HEK293 (cell line): Measurements from ENCODE around the gene ALAD.
A peak's percentile ranks its signal among the peaks of the same experiment; 100 is the strongest.

Experiments used
- CTCF ChIA-PET: fragments of 350-600 bp; formaldehyde crosslinking; extraction: SDS; loops from one replicate; lab custom pipeline; 2021; ENCODE audit warnings: antibody characterized with exemption; lab: Yijun Ruan, JAX
- POLR2A ChIA-PET: fragments of 300-600 bp; formaldehyde crosslinking; extraction: SDS; loops from one replicate; lab custom pipeline; 2020; ENCODE audit warnings: antibody characterized with exemption, inconsistent platforms; lab: Yijun Ruan, JAX
- H3K27ac ChIP-seq: fragments of 200-500 bp; sonication (Bioruptor generic); 2 replicates; pipeline ENCODE4 v1.5.1; 2014; ENCODE audit warnings: low read depth, low read length, control low read depth, inconsistent platforms; ENCODE audit errors: extremely low read depth
- H3K36me3 ChIP-seq, 2 experiments: fragments of 200-500 bp in 1 of 2; sonication (Bioruptor generic) in 1 of 2; 1 replicate in 1 of 2; 2 replicates in 1 of 2; pipeline ENCODE4 v1.5.1; 2014 to 2017; ENCODE audit warnings: inconsistent platforms in 2 of 2, low read length in 2 of 2; ENCODE audit not compliant: control insufficient read depth in 2 of 2, insufficient read depth in 1 of 2
- H3K4me1 ChIP-seq: fragments of 200-500 bp; sonication (Bioruptor generic); 2 replicates; pipeline ENCODE4 v1.5.1; 2014; ENCODE audit warnings: mild to moderate bottlenecking, low read length, inconsistent platforms; ENCODE audit not compliant: control insufficient read depth, insufficient read depth
- H3K4me3 ChIP-seq: 2 replicates; pipeline ENCODE4 v1.5.1; 2011; ENCODE audit warnings: low read depth, mild to moderate bottlenecking, control low read depth, low read length, moderate library complexity
- H3K9me3 ChIP-seq: fragments of 200-500 bp; sonication (Bioruptor generic); 2 replicates; pipeline ENCODE4 v1.5.1; 2014; ENCODE audit warnings: low read depth, low read length, inconsistent platforms; ENCODE audit not compliant: control insufficient read depth, insufficient read depth
- GLIS1 ChIP-seq: fragments of 450-650 bp; formaldehyde crosslinking; IDR thresholded peaks from 2 replicates; pipeline ENCODE4 v1.5.1; 2016; ENCODE audit warnings: missing biosample characterization, missing genetic modification characterization
- MZF1 ChIP-seq: fragments of 450-650 bp; formaldehyde crosslinking; IDR thresholded peaks from 2 replicates; pipeline ENCODE4 v1.5.1; 2017; ENCODE audit warnings: missing biosample characterization, missing genetic modification characterization, borderline replicate concordance
- SP7 ChIP-seq: fragments of 450-650 bp; formaldehyde crosslinking; IDR thresholded peaks from 2 replicates; pipeline ENCODE4 v1.5.1; 2016; ENCODE audit warnings: missing biosample characterization, missing genetic modification characterization
- TSHZ1 ChIP-seq: fragments of 450-650 bp; formaldehyde crosslinking; IDR thresholded peaks from 2 replicates; pipeline ENCODE4 v1.5.1; 2016; ENCODE audit warnings: missing biosample characterization, missing genetic modification characterization, borderline replicate concordance
- YY2 ChIP-seq: fragments of 450-650 bp; formaldehyde crosslinking; IDR thresholded peaks from 2 replicates; pipeline ENCODE4 v1.5.1; 2016; ENCODE audit warnings: missing biosample characterization, missing genetic modification characterization
- ZBTB7A ChIP-seq: fragments of 450-650 bp; formaldehyde crosslinking; IDR thresholded peaks from 2 replicates; pipeline ENCODE4 v1.5.1; 2016; ENCODE audit warnings: low read depth, missing biosample characterization, missing genetic modification characterization
- ZBTB8A ChIP-seq: fragments of 450-650 bp; formaldehyde crosslinking; IDR thresholded peaks from 2 replicates; pipeline ENCODE4 v1.5.1; 2016; ENCODE audit warnings: missing biosample characterization, missing genetic modification characterization
- ZNF121 ChIP-seq: fragments of 450-650 bp; formaldehyde crosslinking; IDR thresholded peaks from 2 replicates; pipeline ENCODE4 v1.5.1; 2016; ENCODE audit warnings: missing biosample characterization, missing genetic modification characterization
- ZNF16 ChIP-seq: fragments of 450-650 bp; formaldehyde crosslinking; IDR thresholded peaks from 2 replicates; pipeline ENCODE4 v1.5.1; 2016; ENCODE audit warnings: low read depth, missing biosample characterization, missing genetic modification characterization
- ZNF202 ChIP-seq: fragments of 450-650 bp; formaldehyde crosslinking; IDR thresholded peaks from 2 replicates; pipeline ENCODE4 v1.5.1; 2016; ENCODE audit warnings: missing biosample characterization, missing genetic modification characterization, borderline replicate concordance
- ZNF211 ChIP-seq: fragments of 450-650 bp; formaldehyde crosslinking; IDR thresholded peaks from 2 replicates; pipeline ENCODE4 v1.5.1; 2016; ENCODE audit warnings: low read depth, missing biosample characterization, missing genetic modification characterization
- ZNF266 ChIP-seq: fragments of 450-650 bp; formaldehyde crosslinking; IDR thresholded peaks from 2 replicates; pipeline ENCODE4 v1.5.1; 2016; ENCODE audit warnings: missing biosample characterization, missing genetic modification characterization, low read depth
- ZNF423 ChIP-seq: fragments of 450-650 bp; formaldehyde crosslinking; IDR thresholded peaks from 2 replicates; pipeline ENCODE4 v1.5.1; 2016; ENCODE audit warnings: missing biosample characterization, missing genetic modification characterization
- ZNF433 ChIP-seq: fragments of 450-650 bp; formaldehyde crosslinking; IDR thresholded peaks from 2 replicates; pipeline ENCODE4 v1.5.1; 2016; ENCODE audit warnings: missing biosample characterization, missing genetic modification characterization, low read depth
- ZNF530 ChIP-seq: fragments of 450-650 bp; formaldehyde crosslinking; IDR thresholded peaks from 2 replicates; pipeline ENCODE4 v1.5.1; 2016; ENCODE audit warnings: low read depth, missing biosample characterization, missing genetic modification characterization
- ZNF623 ChIP-seq: fragments of 450-650 bp; formaldehyde crosslinking; IDR thresholded peaks from 2 replicates; pipeline ENCODE4 v1.5.1; 2016; ENCODE audit warnings: missing biosample characterization, missing genetic modification characterization
- ZNF677 ChIP-seq: fragments of 450-650 bp; IDR thresholded peaks from 2 replicates; pipeline ENCODE4 v1.5.0; 2018; ENCODE audit warnings: missing biosample characterization, mild to moderate bottlenecking, missing genetic modification characterization, moderate library complexity
- TF ChIP-seq, protein P1 (sequence below): fragments of 450-650 bp; formaldehyde crosslinking; IDR thresholded peaks from 2 replicates; pipeline ENCODE4 v1.5.1; 2017; ENCODE audit warnings: missing biosample characterization, missing genetic modification characterization
- TF ChIP-seq, protein P2 (sequence below): fragments of 450-650 bp; formaldehyde crosslinking; IDR thresholded peaks from 2 replicates; pipeline ENCODE4 v1.5.1; 2016; ENCODE audit warnings: missing biosample characterization, missing genetic modification characterization
- TF ChIP-seq, protein P3 (sequence below): fragments of 450-650 bp; formaldehyde crosslinking; IDR thresholded peaks from 2 replicates; pipeline ENCODE4 v1.5.1; 2016; ENCODE audit warnings: missing biosample characterization, missing genetic modification characterization

ALAD gene

DNA sequence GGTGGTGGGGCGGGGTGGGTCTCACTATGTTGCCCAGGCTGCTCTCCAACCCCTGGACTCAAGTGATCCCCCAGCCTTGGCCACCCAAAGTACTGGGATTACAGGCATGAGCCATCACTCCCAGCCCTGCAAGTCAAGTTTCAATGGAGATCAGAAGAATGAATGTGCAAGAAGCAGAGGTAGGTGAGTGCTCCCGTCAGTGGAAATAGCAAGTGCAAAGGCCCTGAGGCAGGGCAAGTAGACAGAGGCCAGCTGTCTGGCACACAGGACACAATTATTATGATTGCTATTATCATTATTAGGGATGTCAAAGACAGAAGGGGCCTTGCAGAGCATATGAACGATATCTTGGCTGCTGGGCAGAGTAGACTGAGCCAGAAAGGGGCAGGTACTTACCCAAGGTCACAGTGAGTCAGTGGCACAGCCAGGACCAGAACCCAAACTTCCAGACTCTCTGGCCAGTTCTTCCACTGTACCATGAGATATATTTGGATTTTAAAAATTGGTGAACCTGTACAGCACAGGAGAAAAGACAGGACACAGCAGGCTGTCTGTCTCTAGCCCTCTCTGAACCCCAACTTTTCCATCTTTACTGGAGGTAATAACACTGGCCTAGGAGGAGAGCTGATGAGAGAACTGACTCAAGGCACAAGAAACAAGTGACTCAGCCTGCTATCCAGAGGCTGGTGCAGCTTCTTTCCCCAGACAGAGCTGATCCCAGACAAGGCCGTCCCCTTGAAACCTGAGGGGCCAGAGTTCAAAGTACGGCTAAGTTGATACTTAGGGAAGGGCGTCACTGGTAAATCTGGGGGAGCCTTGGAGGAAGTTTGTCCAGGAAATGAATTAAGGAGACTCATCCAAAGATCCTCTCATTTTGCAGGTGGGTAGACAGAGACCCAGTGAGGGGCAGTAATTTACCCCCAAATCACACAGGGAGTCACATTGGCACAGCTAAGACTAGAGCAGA lies 25.7 kb downstream of the ALAD start:
- no peak overlapping the region for H3K27ac ChIP-seq
- H3K36me3 ChIP-seq, result peaks cover 0 to 32% of the 10 kb centered on the region in 2 experiments; a peak in 2 of 3 replicates
- H3K4me1 ChIP-seq, result peaks cover 3% of the 10 kb centered on the region; the same call in 1 of the 2 replicates
- CTCF ChIA-PET, result interaction anchor here (0.6 to 1.1 kb wide), 3 partner anchors 20 to 67 kb away, joined by 4 to 5 read pairs (median 4); partner anchors contain the start of gene WDR31
- no peak overlapping the region for H3K4me3 ChIP-seq
- no peaks in the 10 kb centered on the region for H3K9me3 ChIP-seq
- POLR2A ChIA-PET, result interaction anchor here (0.5 to 2.0 kb wide), 6 partner anchors 19 to 35 kb away, joined by 3 to 20 read pairs (median 5); partner anchors contain the start of genes ALAD and WDR31
- TF ChIP-seq ZNF266 (tag by site-specific recombination) (no peak), ZNF121 (tag by site-specific recombination) (0 out of 2 replicates have a peak, but pooled peaks have one; percentile 35), ZNF623 (tag by site-specific recombination) (peak; percentile 94), ZBTB7A (tag by site-specific recombination) (no peak), ZNF16 (no peak)
- TF ChIP-seq, protein P1, sequence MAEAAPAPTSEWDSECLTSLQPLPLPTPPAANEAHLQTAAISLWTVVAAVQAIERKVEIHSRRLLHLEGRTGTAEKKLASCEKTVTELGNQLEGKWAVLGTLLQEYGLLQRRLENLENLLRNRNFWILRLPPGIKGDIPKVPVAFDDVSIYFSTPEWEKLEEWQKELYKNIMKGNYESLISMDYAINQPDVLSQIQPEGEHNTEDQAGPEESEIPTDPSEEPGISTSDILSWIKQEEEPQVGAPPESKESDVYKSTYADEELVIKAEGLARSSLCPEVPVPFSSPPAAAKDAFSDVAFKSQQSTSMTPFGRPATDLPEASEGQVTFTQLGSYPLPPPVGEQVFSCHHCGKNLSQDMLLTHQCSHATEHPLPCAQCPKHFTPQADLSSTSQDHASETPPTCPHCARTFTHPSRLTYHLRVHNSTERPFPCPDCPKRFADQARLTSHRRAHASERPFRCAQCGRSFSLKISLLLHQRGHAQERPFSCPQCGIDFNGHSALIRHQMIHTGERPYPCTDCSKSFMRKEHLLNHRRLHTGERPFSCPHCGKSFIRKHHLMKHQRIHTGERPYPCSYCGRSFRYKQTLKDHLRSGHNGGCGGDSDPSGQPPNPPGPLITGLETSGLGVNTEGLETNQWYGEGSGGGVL, result no peak

- Histone ChIP-seq H3K9me3 (no peaks in the 10 kb centered on the region), H3K27ac (no peak overlapping the region), H3K4me1 (peaks cover 3% of the 10 kb centered on the region; the same call in 1 of the 2 replicates), H3K36me3 (peaks cover 0 to 32% of the 10 kb centered on the region in 2 experiments; a peak in 2 of 3 replicates), H3K4me3 (no peak overlapping the region)
- ChIA-PET POLR2A (interaction anchor here (0.7 to 1.4 kb wide), 4 partner anchors 17 to 36 kb away, joined by 3 to 5 read pairs (median 4); partner anchors contain the start of gene ALAD), CTCF (no interaction called here)
- TF ChIP-seq, protein P1, result no peak
- TF ChIP-seq, protein P2, sequence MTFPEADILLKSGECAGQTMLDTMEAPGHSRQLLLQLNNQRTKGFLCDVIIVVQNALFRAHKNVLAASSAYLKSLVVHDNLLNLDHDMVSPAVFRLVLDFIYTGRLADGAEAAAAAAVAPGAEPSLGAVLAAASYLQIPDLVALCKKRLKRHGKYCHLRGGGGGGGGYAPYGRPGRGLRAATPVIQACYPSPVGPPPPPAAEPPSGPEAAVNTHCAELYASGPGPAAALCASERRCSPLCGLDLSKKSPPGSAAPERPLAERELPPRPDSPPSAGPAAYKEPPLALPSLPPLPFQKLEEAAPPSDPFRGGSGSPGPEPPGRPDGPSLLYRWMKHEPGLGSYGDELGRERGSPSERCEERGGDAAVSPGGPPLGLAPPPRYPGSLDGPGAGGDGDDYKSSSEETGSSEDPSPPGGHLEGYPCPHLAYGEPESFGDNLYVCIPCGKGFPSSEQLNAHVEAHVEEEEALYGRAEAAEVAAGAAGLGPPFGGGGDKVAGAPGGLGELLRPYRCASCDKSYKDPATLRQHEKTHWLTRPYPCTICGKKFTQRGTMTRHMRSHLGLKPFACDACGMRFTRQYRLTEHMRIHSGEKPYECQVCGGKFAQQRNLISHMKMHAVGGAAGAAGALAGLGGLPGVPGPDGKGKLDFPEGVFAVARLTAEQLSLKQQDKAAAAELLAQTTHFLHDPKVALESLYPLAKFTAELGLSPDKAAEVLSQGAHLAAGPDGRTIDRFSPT, result no peak
- TF ChIP-seq TSHZ1 (no peak), ZNF211 (tag by site-specific recombination) (no peak), ZNF677 (tag by site-specific recombination) (no peak), ZNF530 (tag by site-specific recombination) (no peak), SP7 (tag by site-specific recombination) (no peak), YY2 (tag by site-specific recombination) (no peak), ZNF423 (tag by site-specific recombination) (no peak), ZNF202 (tag by site-specific recombination) (no peak), GLIS1 (tag by site-specific recombination) (no peak), ZBTB8A (tag by site-specific recombination) (no peak), ZNF433 (no peak), MZF1 (tag by site-specific recombination) (no peak)
- TF ChIP-seq, protein P3, sequence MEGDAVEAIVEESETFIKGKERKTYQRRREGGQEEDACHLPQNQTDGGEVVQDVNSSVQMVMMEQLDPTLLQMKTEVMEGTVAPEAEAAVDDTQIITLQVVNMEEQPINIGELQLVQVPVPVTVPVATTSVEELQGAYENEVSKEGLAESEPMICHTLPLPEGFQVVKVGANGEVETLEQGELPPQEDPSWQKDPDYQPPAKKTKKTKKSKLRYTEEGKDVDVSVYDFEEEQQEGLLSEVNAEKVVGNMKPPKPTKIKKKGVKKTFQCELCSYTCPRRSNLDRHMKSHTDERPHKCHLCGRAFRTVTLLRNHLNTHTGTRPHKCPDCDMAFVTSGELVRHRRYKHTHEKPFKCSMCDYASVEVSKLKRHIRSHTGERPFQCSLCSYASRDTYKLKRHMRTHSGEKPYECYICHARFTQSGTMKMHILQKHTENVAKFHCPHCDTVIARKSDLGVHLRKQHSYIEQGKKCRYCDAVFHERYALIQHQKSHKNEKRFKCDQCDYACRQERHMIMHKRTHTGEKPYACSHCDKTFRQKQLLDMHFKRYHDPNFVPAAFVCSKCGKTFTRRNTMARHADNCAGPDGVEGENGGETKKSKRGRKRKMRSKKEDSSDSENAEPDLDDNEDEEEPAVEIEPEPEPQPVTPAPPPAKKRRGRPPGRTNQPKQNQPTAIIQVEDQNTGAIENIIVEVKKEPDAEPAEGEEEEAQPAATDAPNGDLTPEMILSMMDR (tag by site-specific recombination), result no peak
Observed at GRCh38 chr9:113373676-113374392, 27.2 kb downstream of the ALAD start.
